Measurements from ENCODE around the gene RHOV. TPM values are rescaled to one million over a fixed set of nuclear protein-coding genes. Genes with fewer than 3 reads are reported as not detected.

Gene RHOV
- total RNA-seq, 2 donors from 2014 or later, result 14.9 to 18.6 TPM

DNA sequence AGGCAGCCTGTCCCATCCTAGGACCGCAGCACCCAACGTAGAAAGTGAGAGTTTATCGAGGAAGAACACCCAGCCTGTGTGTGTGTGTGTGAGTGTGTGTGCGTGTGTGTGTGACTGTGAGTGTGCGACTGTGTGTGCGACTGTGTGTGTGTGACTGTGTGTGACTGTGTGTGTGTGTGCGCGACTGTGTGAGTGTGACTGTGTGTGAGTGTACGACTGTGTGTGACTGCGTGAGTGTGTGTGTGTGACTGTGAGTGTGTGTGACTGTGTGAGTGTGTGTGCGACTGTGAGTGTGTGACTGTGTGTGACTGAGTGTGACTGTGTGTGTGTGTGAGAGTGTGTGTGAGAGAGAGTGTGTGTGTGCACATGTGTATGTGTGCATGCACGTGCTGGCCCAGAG lies 40.0 kb upstream of the RHOV start:
- Histone ChIP-seq H3K4me1 (no peaks in the 10 kb centered on the region), H3K36me3 (no peaks in the 10 kb centered on the region), H3K27me3 (no peaks in the 10 kb centered on the region), H3K9ac (ENCODE audit: low read depth in 2 of 2, low read length in 2 of 2) (no peak overlapping the region), H3K27ac (no peak overlapping the region), H3K4me3 (no peak overlapping the region), H3K9me3 (no peaks in the 10 kb centered on the region)
- no peak for DNase-seq
- TF ChIP-seq, protein P1, sequence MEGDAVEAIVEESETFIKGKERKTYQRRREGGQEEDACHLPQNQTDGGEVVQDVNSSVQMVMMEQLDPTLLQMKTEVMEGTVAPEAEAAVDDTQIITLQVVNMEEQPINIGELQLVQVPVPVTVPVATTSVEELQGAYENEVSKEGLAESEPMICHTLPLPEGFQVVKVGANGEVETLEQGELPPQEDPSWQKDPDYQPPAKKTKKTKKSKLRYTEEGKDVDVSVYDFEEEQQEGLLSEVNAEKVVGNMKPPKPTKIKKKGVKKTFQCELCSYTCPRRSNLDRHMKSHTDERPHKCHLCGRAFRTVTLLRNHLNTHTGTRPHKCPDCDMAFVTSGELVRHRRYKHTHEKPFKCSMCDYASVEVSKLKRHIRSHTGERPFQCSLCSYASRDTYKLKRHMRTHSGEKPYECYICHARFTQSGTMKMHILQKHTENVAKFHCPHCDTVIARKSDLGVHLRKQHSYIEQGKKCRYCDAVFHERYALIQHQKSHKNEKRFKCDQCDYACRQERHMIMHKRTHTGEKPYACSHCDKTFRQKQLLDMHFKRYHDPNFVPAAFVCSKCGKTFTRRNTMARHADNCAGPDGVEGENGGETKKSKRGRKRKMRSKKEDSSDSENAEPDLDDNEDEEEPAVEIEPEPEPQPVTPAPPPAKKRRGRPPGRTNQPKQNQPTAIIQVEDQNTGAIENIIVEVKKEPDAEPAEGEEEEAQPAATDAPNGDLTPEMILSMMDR (IDR thresholded peaks at IDR 0.05), result no peak
- intact Hi-C loops (cut with DNase I), result no loop called here

DNA sequence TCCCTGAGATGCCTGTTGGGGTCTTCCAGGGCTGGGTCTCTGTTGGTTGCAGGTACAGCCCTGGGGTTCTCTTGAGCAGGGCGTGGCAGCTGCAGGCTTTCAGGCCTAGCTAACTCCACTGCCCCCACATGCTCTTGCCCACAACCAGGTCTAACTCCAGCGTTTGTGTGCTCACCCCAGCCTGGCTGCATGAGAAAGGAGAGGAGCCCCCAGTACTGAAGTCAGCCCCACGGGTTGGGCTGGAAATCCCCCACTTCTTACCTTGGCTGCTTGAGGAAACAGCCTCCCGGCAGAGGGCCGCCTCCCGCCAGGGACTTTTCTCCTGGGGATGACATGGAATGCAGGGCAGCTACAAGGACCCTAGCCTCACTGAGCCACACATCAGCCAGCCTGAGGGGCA lies 38.4 kb upstream of the RHOV start:
- Histone ChIP-seq H3K36me3 (no peaks in the 10 kb centered on the region), H3K27me3 (no peaks in the 10 kb centered on the region), H3K4me3 (no peak overlapping the region), H3K9me3 (no peaks in the 10 kb centered on the region), H3K4me1 (peaks cover 11% of the 10 kb centered on the region), H3K27ac (no peak overlapping the region), H3K9ac (ENCODE audit: low read depth in 2 of 2, low read length in 2 of 2) (no peak overlapping the region)
- TF ChIP-seq, protein P1 (IDR thresholded peaks at IDR 0.05), result no peak
- DNase-seq, result no peak
- intact Hi-C loops (cut with DNase I), result no loop called here

DNA sequence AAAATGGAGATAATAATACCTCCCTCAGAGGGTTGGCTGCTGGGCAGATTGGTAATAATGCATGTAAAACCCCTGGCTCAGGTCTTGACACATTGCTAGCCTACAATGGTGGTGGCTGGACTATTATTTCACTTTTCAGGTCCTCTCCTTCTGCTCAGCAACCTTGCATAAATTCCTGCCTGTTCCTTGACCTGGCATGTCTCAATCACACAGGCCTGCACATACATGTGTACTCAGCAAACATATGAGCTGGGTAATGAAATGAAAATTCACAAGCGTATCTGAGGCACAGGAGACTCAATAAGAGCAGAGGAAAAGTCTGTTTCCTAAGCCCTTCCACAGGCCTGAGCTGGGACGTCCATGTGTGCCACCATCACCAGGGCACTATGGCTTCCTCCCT lies 37.7 kb upstream of the RHOV start:
- H3K36me3 ChIP-seq, result no peaks in the 10 kb centered on the region
- H3K27me3 ChIP-seq, result no peaks in the 10 kb centered on the region
- no peaks in the 10 kb centered on the region for H3K9me3 ChIP-seq
- H3K9ac ChIP-seq (ENCODE audit: low read depth in 2 of 2, low read length in 2 of 2), result no peak overlapping the region
- intact Hi-C loops (cut with DNase I), result no loop called here
- no peak overlapping the region for H3K4me3 ChIP-seq
- TF ChIP-seq, protein P1 (IDR thresholded peaks at IDR 0.05), result no peak
- no peak overlapping the region for H3K27ac ChIP-seq
- H3K4me1 ChIP-seq, result peaks cover 14% of the 10 kb centered on the region
- DNase-seq, result no peak

DNA sequence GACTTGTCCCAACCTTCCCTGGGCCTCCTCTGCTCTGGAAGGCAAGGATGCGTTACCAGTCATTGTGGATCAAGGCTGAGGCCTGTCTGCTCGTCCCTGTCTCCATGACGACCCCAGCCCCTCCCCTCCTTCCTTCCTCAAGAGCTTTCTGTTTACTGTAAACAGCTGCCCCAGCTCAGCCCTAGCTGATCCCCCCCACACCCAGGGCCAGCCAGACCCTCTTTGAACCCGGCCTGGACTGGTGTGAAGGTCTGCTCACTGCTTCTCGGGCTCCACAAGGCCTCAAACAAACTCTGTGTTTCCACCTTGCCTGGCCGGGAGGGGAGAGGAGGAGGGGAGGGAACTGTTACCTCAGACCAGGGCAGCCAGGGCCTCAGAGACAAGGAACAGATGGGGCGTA lies 37.1 kb upstream of the RHOV start:
- Histone ChIP-seq H3K36me3 (no peaks in the 10 kb centered on the region), H3K4me1 (peaks cover 14% of the 10 kb centered on the region), H3K9ac (ENCODE audit: low read depth in 2 of 2, low read length in 2 of 2) (no peak overlapping the region), H3K9me3 (no peaks in the 10 kb centered on the region), H3K4me3 (no peak overlapping the region), H3K27me3 (no peaks in the 10 kb centered on the region), H3K27ac (no peak overlapping the region)
- DNase-seq, result no peak
- intact Hi-C loops (cut with DNase I), result no loop called here
- TF ChIP-seq, protein P1 (IDR thresholded peaks at IDR 0.05), result no peak

DNA sequence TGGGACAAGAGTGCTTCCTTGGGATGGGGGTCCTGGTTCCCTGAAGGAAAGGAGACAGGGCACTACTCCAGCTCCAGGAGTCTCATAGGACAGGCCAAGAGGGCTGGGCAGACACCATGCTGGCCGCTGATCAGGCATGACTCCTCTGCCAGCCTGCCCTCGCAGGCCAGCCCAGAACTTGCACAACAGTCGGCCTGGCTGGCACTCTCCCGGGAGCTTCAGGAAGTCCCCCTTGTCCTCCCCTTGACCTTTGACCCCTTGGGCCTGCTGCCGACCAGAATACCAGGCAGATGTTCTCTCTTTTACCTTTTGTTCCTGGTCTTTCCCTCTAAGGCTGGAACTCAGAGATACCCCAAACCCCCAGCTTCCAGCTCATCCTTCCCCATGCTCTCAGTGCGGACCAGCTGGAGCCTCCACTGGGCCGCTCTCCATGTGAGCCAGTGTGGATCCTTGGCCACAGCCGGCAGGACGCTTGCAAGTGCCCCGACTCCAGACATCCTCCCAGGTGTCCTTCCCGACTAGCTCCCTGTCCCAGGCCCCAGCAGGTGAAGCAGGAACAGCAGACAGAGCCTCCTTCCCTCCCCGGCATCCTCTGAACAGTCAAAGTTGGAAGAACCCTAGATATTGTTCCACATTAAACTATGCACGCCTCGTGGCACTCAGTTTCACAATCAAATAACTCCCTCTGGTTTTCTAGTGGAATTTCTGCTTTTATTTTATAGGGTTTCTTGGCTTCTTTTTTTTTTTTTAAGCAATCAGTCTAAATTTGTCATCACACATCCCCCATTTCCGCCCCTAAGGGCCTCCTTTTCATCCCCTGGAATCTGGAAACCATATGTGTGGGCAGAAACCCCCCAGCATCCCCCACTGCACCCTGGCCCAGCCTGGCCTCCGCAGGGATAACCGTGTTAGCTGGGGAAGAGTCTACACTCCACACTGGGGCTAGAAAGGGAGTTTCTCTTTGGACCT lies 35.9 kb upstream of the RHOV start:
- H3K27ac ChIP-seq, result no peak overlapping the region
- H3K9me3 ChIP-seq, result no peaks in the 10 kb centered on the region
- peaks cover 18% of the 10 kb centered on the region for H3K4me1 ChIP-seq
- no peak overlapping the region for H3K9ac ChIP-seq (ENCODE audit: low read depth in 2 of 2, low read length in 2 of 2)
- H3K36me3 ChIP-seq, result no peaks in the 10 kb centered on the region
- TF ChIP-seq, protein P1 (IDR thresholded peaks at IDR 0.05), result no peak
- no peak overlapping the region for H3K4me3 ChIP-seq
- DNase-seq, result no peak
- intact Hi-C loops (cut with DNase I), result loop anchor here (5.0 kb wide), 1 partner anchor 32 kb away; no protein-coding TSS in a partner anchor
- H3K27me3 ChIP-seq, result no peaks in the 10 kb centered on the region

All from colonic mucosa (tissue), 4 donors.